ENCODE results near the gene MLC1.

DNA sequence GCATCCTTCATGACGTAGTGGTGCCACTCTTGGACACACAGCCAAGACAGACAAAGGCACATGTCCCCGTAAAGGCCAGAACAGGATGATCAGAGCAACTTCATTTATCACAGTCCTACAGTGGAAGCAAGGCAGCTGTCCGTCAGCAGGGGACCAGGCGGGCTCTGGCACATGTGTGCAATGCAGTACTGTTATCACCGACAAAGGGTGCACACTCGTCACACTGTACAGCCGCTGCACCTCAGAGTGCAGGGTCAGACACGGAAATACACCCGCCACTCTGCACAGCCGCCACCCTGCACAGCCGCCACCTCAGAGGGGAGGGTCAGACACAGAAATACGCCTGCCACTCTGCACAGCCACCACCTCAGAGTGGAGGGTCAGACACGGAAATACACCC lies 59.2 kb downstream of the MLC1 start:
- TF ChIP-seq, protein P1, sequence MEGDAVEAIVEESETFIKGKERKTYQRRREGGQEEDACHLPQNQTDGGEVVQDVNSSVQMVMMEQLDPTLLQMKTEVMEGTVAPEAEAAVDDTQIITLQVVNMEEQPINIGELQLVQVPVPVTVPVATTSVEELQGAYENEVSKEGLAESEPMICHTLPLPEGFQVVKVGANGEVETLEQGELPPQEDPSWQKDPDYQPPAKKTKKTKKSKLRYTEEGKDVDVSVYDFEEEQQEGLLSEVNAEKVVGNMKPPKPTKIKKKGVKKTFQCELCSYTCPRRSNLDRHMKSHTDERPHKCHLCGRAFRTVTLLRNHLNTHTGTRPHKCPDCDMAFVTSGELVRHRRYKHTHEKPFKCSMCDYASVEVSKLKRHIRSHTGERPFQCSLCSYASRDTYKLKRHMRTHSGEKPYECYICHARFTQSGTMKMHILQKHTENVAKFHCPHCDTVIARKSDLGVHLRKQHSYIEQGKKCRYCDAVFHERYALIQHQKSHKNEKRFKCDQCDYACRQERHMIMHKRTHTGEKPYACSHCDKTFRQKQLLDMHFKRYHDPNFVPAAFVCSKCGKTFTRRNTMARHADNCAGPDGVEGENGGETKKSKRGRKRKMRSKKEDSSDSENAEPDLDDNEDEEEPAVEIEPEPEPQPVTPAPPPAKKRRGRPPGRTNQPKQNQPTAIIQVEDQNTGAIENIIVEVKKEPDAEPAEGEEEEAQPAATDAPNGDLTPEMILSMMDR (IDR thresholded peaks at IDR 0.05), result no peak
- TF ChIP-seq EZH2 (IDR thresholded peaks at IDR 0.05; ENCODE audit: borderline replicate concordance, insufficient read depth, low read depth, low read length, poor library complexity, severe bottlenecking), result no peak
